ENCODE data around the gene UBE2E2.

DNA sequence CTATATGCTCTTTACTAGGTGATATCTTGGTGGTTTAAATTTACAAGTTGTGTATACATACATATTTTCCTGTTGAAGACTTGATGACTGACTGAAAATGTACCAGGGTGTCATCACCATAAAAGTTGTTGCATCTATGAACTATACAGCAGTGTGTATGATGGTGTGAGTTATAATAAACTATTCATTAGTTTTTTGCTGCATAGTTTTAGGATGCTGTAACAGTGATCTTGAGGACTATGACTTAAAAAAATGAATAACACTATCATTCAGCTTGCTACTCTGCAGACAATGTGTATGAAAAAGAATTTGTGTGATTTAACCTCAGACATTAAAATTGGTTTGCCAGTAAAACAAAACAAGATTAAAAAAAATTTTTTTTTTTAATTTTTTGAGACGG, 49.0 kb downstream of the UBE2E2 start:
- no peak for TF ChIP-seq POLR2AphosphoS5 (IDR thresholded peaks at IDR 0.05; ENCODE audit: low read depth, low read length)
- no peak for TF ChIP-seq TAF1 (IDR thresholded peaks at IDR 0.05; ENCODE audit: borderline replicate concordance, insufficient read depth, low read length)
- no peak for TF ChIP-seq SIN3A (IDR thresholded peaks at IDR 0.05; ENCODE audit: borderline replicate concordance, insufficient read depth, low read length)
- no peak for TF ChIP-seq FOXP2 (optimal IDR thresholded peaks at IDR 0.05; ENCODE audit: borderline replicate concordance, extremely low read depth, extremely low read length, insufficient read depth)
